Panc1 (cell line): ENCODE data around the gene CNKSR1. TPM values are rescaled to one million over a fixed set of nuclear protein-coding genes. Genes with fewer than 3 reads are reported as not detected.
A peak's percentile ranks its signal among the peaks of the same experiment; 100 is the strongest.

Experiments used
- ATAC-seq: fragments of 200-7000 bp; cut with Tn5 transposase; 2 replicates; pipeline ENCODE4 v1.9.1; 2020; ENCODE audit warnings: mild to moderate bottlenecking, moderate library complexity
- BruUV-seq: library from RNA; stranded (reverse); fragments of 400-500 nt; replicated peaks from 2 replicates; lab custom pipeline; 2021; lab: Mats Ljungman, UMichigan
- CTCF ChIA-PET: fragments of 300-600 bp; sonication (Branson Sonifier 250); formaldehyde crosslinking; loops from one replicate; lab custom pipeline; 2022; ENCODE audit warnings: antibody characterized with exemption; lab: Charles Lee
- POLR2A ChIA-PET: fragments of 300-600 bp; sonication (Branson Sonifier 250); formaldehyde crosslinking; loops from one replicate; lab custom pipeline; 2022; ENCODE audit warnings: antibody characterized with exemption; lab: Charles Lee
- DNase-seq: peaks from one replicate; pipeline ENCODE4 v3.0.0-alpha.2; 2010; ENCODE audit warnings: low read depth, low spot score
- H3K27ac ChIP-seq: 2 replicates; pipeline ENCODE4 v1.5.1; 2011; ENCODE audit warnings: mild to moderate bottlenecking, low read length, inconsistent platforms
- H3K27me3 ChIP-seq: fragments of 200-500 bp; sonication (Bioruptor generic); 2 replicates; pipeline ENCODE4 v1.6.0; 2014; ENCODE audit warnings: low read length, inconsistent platforms; ENCODE audit not compliant: control insufficient read depth, insufficient read depth
- H3K36me3 ChIP-seq: fragments of 200-500 bp; sonication (Bioruptor generic); 2 replicates; pipeline ENCODE4 v1.5.1; 2014; ENCODE audit warnings: inconsistent platforms, mild to moderate bottlenecking, low read length, moderate library complexity; ENCODE audit not compliant: control insufficient read depth, insufficient read depth
- H3K4me1 ChIP-seq: 2 replicates; pipeline ENCODE4 v1.5.1; 2011; ENCODE audit warnings: inconsistent platforms, mild to moderate bottlenecking, low read length, moderate library complexity; ENCODE audit not compliant: control insufficient read depth, insufficient read depth
- H3K4me3 ChIP-seq, 2 experiments: 2 replicates each; pipeline ENCODE4 v1.5.1; 2011 to 2012; ENCODE audit warnings: low read depth in 2 of 2, low read length in 2 of 2, mild to moderate bottlenecking in 2 of 2, inconsistent platforms in 1 of 2, moderate library complexity in 1 of 2
- H3K9me3 ChIP-seq: fragments of 200-500 bp; sonication (Bioruptor generic); 2 replicates; pipeline ENCODE4 v1.5.1; 2014; ENCODE audit warnings: low read depth, mild to moderate bottlenecking, inconsistent platforms, low read length, moderate library complexity; ENCODE audit not compliant: control insufficient read depth, insufficient read depth
- CTCF ChIP-seq: fragments of 450-650 bp; IDR thresholded peaks from 2 replicates; pipeline ENCODE4 v1.5.1; 2017; ENCODE audit warnings: mild to moderate bottlenecking
- POLR2AphosphoS5 ChIP-seq: IDR thresholded peaks from 2 replicates; pipeline ENCODE4 v1.6.1; 2012; ENCODE audit warnings: mild to moderate bottlenecking, low read depth, low read length, moderate library complexity
- REST ChIP-seq, 2 experiments: IDR thresholded peaks; 2 replicates each; pipeline ENCODE4 v1.6.1; 2011 to 2012; ENCODE audit warnings: low read depth in 2 of 2, control low read depth in 1 of 2, low read length in 1 of 2, mild to moderate bottlenecking in 1 of 2, moderate library complexity in 1 of 2; ENCODE audit not compliant: insufficient read depth in 1 of 2
- SIN3A ChIP-seq: IDR thresholded peaks from 2 replicates; pipeline ENCODE4 v1.6.1; 2012; ENCODE audit warnings: low read depth, mild to moderate bottlenecking, low read length, moderate library complexity, borderline replicate concordance; ENCODE audit not compliant: insufficient read depth
- TCF7L2 ChIP-seq: IDR thresholded peaks from 2 replicates; pipeline ENCODE4 v1.6.1; 2011; ENCODE audit warnings: mild to moderate bottlenecking, low read depth, low read length, inconsistent platforms
- in situ Hi-C: cut with HindIII; loops from 2 replicates; pipeline ENCODE4 v1.10.0; 2016; ENCODE audit warnings: low sequenced_read_pairs, low pct_unique_long_range_greater_than_20kb
- intact Hi-C: fragments of 100-400 bp; cut with micrococcal nuclease; formaldehyde crosslinking; loops from one replicate; pipeline ENCODE4 v1.10.0; 2022; ENCODE audit not compliant: unreplicated experiment
- total RNA-seq: library from RNA; stranded (reverse); gene quantifications from one replicate; pipeline ENCODE4 v1.2.1, GENCODE V29; 2021; ENCODE audit not compliant: unreplicated experiment

The CNKSR1 gene
- total RNA-seq, 1 experiment from 2014 or later, result 13.7 TPM

- H3K9me3 ChIP-seq, result no peaks in the 10 kb centered on the region
- POLR2A ChIA-PET, result no interaction called here
- peak overlapping the region; percentile 87 to 95 for H3K4me3 ChIP-seq
- H3K27ac ChIP-seq, result peak overlapping the region; percentile 93
- intact Hi-C loops, result no loop called here
- ATAC-seq, result no peak
- no TSS peak for BruUV-seq
- CTCF ChIA-PET, result interaction anchor here (1.0 to 1.8 kb wide), 2 partner anchors 8 to 64 kb away, joined by 3 to 10 read pairs; partner anchors contain the start of gene CEP85
- no peak for DNase-seq
- H3K4me1 ChIP-seq, result peaks cover 17% of the 10 kb centered on the region
- no peaks in the 10 kb centered on the region; the same call in 1 of the 2 replicates for H3K36me3 ChIP-seq
- no peaks in the 10 kb centered on the region for H3K27me3 ChIP-seq
- in situ Hi-C loops, result no loop called here
- TF ChIP-seq SIN3A, result no peak
- no peak for TF ChIP-seq TCF7L2
- TF ChIP-seq REST (IDR thresholded peaks at IDR 0.05; ENCODE audit: insufficient read depth in 1 of 2, low read depth in 2 of 2, low read length in 1 of 2), result no peak
- TF ChIP-seq POLR2AphosphoS5, result no peak
These were observed 6.8 kb upstream of the CNKSR1 start for GRCh38 chr1:26170472-26170821.

GRCh38 chr1:26171084-26172072 is 5.9 kb upstream of the CNKSR1 start, which contains the start of gene ZNF593OS:
Gene ZNF593OS (minus strand): TSS chr1:26171832. CDS start chr1:26171661, 171 bp downstream.
- POLR2A ChIA-PET, result interaction anchor here (0.6 kb wide), 1 partner anchor 52 kb away, joined by 4 read pairs; no protein-coding TSS in a partner anchor
- intact Hi-C loops, result no loop called here
- H3K9me3 ChIP-seq, result no peaks in the 10 kb centered on the region
- DNase-seq, result no peak
- BruUV-seq, result no TSS peak
- no peaks in the 10 kb centered on the region; the same call in 1 of the 2 replicates for H3K36me3 ChIP-seq
- CTCF ChIA-PET, result no interaction called here
- no peak for ATAC-seq
- TF ChIP-seq POLR2AphosphoS5 (no peak), REST (IDR thresholded peaks at IDR 0.05; ENCODE audit: insufficient read depth in 1 of 2, low read depth in 2 of 2, low read length in 1 of 2) (no peak), TCF7L2 (no peak), CTCF (no peak), SIN3A (no peak)
- H3K27ac ChIP-seq, result peak within 1 kb of the TSS; percentile 93
- H3K4me1 ChIP-seq, result peaks cover 17% of the 10 kb centered on the region
- H3K27me3 ChIP-seq, result no peaks in the 10 kb centered on the region
- peak within 1 kb of the TSS; percentile 87 to 95 for H3K4me3 ChIP-seq
- in situ Hi-C loops, result no loop called here
